ENCODE results near the gene FAIM2.

- no peak for TF ChIP-seq CTCF (IDR thresholded peaks at IDR 0.05)
- TF ChIP-seq SIN3A (IDR thresholded peaks at IDR 0.05; ENCODE audit: borderline replicate concordance, insufficient read depth, low read depth, low read length): no peak
- no peak for TF ChIP-seq TCF7L2 (IDR thresholded peaks at IDR 0.05; ENCODE audit: low read depth, low read length)
Measured at GRCh38 chr12:49921299-49921698, 17.6 kb upstream of the FAIM2 start.

Data from Panc1 (cell line).